ENCODE data around the gene ATP5PB.

The ATP5PB gene

DNA sequence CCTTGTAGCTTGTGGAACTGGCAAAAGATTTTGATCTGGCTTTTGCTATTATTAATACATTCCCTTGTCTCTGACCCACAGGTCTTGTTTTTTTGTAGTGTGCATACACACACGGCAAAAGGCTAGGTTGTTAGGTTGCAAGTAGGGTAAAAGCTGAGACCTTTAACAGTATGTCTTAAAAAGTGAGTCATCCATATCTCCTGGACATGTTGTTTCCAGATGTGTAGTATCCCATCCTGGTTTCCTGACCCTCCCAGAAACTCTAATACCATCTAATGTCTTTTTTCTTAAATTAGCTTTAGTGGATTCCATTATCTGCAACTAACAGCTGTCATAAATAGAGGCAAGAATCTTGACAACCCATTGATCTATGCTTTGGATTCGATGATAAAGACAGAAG is 36.4 kb upstream of the ATP5PB start:
- TF ChIP-seq, protein P1, sequence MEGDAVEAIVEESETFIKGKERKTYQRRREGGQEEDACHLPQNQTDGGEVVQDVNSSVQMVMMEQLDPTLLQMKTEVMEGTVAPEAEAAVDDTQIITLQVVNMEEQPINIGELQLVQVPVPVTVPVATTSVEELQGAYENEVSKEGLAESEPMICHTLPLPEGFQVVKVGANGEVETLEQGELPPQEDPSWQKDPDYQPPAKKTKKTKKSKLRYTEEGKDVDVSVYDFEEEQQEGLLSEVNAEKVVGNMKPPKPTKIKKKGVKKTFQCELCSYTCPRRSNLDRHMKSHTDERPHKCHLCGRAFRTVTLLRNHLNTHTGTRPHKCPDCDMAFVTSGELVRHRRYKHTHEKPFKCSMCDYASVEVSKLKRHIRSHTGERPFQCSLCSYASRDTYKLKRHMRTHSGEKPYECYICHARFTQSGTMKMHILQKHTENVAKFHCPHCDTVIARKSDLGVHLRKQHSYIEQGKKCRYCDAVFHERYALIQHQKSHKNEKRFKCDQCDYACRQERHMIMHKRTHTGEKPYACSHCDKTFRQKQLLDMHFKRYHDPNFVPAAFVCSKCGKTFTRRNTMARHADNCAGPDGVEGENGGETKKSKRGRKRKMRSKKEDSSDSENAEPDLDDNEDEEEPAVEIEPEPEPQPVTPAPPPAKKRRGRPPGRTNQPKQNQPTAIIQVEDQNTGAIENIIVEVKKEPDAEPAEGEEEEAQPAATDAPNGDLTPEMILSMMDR (IDR thresholded peaks at IDR 0.05; ENCODE audit: insufficient read depth, low read depth, low read length, missing control alignments): no peak
- no peak for DNase-seq (ENCODE audit: low read depth)
- no peak overlapping the region for H3K4me3 ChIP-seq (ENCODE audit: low read depth, low read length)

GRCh38 chr1:111414756-111415155 is 34.5 kb upstream of the ATP5PB start:
- no peak for DNase-seq (ENCODE audit: low read depth)
- TF ChIP-seq, protein P1 (IDR thresholded peaks at IDR 0.05; ENCODE audit: insufficient read depth, low read depth, low read length, missing control alignments): no peak
- no peak overlapping the region for H3K4me3 ChIP-seq (ENCODE audit: low read depth, low read length)

- TF ChIP-seq, protein P1 (IDR thresholded peaks at IDR 0.05; ENCODE audit: insufficient read depth, low read depth, low read length, missing control alignments): no peak
- no peak overlapping the region for H3K4me3 ChIP-seq (ENCODE audit: low read depth, low read length)
- no peak for DNase-seq (ENCODE audit: low read depth)
These were observed 33.8 kb upstream of the ATP5PB start for GRCh38 chr1:111415461-111415860.

GRCh38 chr1:111417755-111418154 is 31.5 kb upstream of the ATP5PB start:
- no peak overlapping the region for H3K4me3 ChIP-seq (ENCODE audit: low read depth, low read length)
- TF ChIP-seq, protein P1 (IDR thresholded peaks at IDR 0.05; ENCODE audit: insufficient read depth, low read depth, low read length, missing control alignments): no peak
- DNase-seq (ENCODE audit: low read depth): no peak

DNA sequence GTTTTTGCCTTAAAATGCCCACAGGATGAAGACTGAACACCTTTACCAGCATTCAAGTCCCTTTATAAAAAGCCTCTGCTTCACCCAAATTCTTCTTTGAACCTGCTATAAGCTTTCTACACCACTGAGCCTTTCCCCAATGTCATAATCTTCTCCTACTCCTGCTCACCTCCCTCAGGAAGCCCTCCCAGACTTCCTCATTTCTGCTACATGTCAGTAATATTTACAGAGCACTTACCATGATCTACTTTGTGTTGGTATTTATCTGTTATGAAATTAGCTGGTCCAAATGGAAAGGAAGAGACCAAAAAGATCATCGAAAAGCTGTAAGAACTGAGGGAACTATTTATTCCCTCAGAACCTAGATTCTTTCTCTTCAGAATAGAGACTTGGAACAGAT is 30.2 kb upstream of the ATP5PB start:
- TF ChIP-seq, protein P1 (IDR thresholded peaks at IDR 0.05; ENCODE audit: insufficient read depth, low read depth, low read length, missing control alignments): no peak
- no peak overlapping the region for H3K4me3 ChIP-seq (ENCODE audit: low read depth, low read length)
- DNase-seq (ENCODE audit: low read depth): no peak

GRCh38 chr1:111420377-111420776 is 28.9 kb upstream of the ATP5PB start:
- no peak overlapping the region for H3K4me3 ChIP-seq (ENCODE audit: low read depth, low read length)
- TF ChIP-seq, protein P1 (IDR thresholded peaks at IDR 0.05; ENCODE audit: insufficient read depth, low read depth, low read length, missing control alignments): no peak
- DNase-seq (ENCODE audit: low read depth): no peak

DNA sequence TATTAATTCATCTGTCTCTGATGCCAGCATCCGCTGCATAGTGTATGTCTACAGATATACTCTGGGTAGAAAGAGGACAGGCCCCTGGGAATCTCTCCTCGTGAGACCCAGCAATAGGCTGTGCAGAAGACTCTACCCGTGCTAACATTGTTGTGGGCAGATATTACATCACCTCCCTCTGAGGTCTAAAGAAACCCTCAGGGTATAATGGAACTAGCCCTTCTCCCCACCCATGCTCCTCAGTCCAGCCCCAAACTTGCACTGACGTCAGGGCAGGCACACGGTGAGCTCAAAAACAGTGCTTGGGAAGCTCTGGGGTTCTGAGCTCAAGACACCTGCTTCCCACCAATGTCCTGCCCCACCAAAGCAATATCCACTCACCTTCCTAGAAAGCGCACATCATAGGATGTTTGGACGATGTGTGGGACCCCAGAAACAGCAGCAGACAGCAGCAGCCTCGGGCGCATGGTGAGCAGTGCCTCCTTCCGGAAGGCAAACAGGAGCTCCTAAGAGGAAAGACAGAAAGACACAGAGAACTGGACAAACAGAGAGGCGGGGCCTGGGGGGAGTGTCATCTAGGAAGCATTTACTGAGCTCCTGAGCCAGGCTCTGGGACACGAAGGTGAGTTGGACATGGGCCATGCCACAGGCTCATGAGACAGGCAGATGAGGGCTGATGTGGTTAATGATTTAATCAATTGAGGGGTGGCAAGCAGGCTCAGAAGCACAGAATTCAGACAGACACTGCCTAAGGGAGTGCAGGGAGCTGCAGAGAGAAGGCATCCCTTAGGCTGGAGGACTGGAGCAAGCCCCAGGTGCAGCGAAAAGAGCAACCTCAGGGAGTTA is 26.5 kb upstream of the ATP5PB start:
- TF ChIP-seq, protein P1 (IDR thresholded peaks at IDR 0.05; ENCODE audit: insufficient read depth, low read depth, low read length, missing control alignments): no peak
- H3K4me3 ChIP-seq (ENCODE audit: low read depth, low read length): no peak overlapping the region
- DNase-seq (ENCODE audit: low read depth): no peak
